Stimulated activated naive B cell treated with anti-CD40 and anti-IgM and Interleukin-4, amounts not matched to agents 10 μg/mL and 1 μg/mL and 100 μg/mL, for 72 hours (primary cell): ENCODE data around the gene IER2.
A peak's percentile ranks its signal among the peaks of the same experiment; 100 is the strongest.
"Not testable (repeated sequence)": the region's sequence is repeated elsewhere in the genome, so short reads cannot be mapped to it uniquely, and the experiment has no call there.

Experiments
- ATAC-seq, 2 donors: fragments of 150-1000 bp; cut with Tn5 transposase; replicated peaks; 2 replicates each; pipeline ENCODE4 v1.10.0; 2021; ENCODE audit warnings: moderate library complexity in 1 of 2
- DNase-seq: peaks from one replicate; pipeline ENCODE4 v3.0.0; 2021
- H3K27ac Mint-ChIP-seq: one replicate; pipeline ENCODE4 v1.8.0; 2022; ENCODE audit warnings: mild to moderate bottlenecking, mixed read lengths
- H3K27me3 Mint-ChIP-seq, 2 donors: one replicate each; pipeline ENCODE4 v1.8.0; 2022; ENCODE audit warnings: mixed read lengths in 2 of 2
- H3K36me3 Mint-ChIP-seq, 2 donors: one replicate each; pipeline ENCODE4 v1.8.0; 2022; ENCODE audit warnings: mixed read lengths in 2 of 2, mild to moderate bottlenecking in 1 of 2
- H3K4me1 Mint-ChIP-seq, 2 donors: one replicate each; pipeline ENCODE4 v1.8.0; 2022; ENCODE audit warnings: mixed read lengths in 2 of 2, mild to moderate bottlenecking in 1 of 2
- H3K4me3 Mint-ChIP-seq, 2 donors: one replicate each; pipeline ENCODE4 v1.8.0; 2022; ENCODE audit warnings: mild to moderate bottlenecking in 2 of 2, mixed read lengths in 2 of 2, moderate library complexity in 1 of 2
- H3K9me3 Mint-ChIP-seq, 2 donors: one replicate each; pipeline ENCODE4 v1.8.0; 2022; ENCODE audit warnings: mixed read lengths in 2 of 2, mild to moderate bottlenecking in 1 of 2

Gene IER2

GRCh38 chr19:13159713-13160112 is 9.5 kb downstream of the IER2 start:
- DNase-seq (no peak), ATAC-seq (no peak)
- Mint-ChIP-seq H3K4me1 (peaks cover 48 to 80% of the 10 kb centered on the region in 2 donors), H3K36me3 (peaks cover 7 to 9% of the 10 kb centered on the region in 2 donors), H3K4me3 (no peak overlapping the region), H3K27me3 (no peaks in the 10 kb centered on the region), H3K9me3 (no peaks in the 10 kb centered on the region), H3K27ac (peak overlapping the region; percentile 82)

DNA sequence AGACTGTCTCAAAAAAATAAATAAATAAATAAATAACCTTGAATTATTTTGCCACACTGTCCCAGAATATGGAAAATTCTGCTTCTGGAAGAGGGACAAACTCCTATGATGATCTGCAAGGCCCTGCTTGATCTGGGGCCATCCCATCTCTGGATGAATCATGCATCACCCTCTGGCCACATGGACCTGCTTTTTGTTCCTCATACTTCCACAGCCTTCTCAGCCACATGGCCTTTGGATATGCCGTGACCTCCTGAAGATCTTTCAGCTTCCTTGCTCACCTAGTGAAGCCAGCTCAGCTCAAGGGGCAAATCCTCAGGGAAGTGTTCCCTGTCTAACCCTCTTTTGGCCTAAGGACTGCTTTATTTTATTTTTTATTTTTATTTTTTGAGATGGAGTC is 10.3 kb downstream of the IER2 start:
- no peaks in the 10 kb centered on the region for H3K9me3 Mint-ChIP-seq
- ATAC-seq (no peak), DNase-seq (no peak)
- H3K36me3 Mint-ChIP-seq: peaks cover 0 to 2% of the 10 kb centered on the region in 2 donors
- no peaks in the 10 kb centered on the region for H3K27me3 Mint-ChIP-seq
- H3K4me3 Mint-ChIP-seq: no peak overlapping the region
- H3K27ac Mint-ChIP-seq: no peak overlapping the region
- peaks cover 49 to 82% of the 10 kb centered on the region in 2 donors for H3K4me1 Mint-ChIP-seq

- Mint-ChIP-seq H3K4me1 (peaks cover 41 to 81% of the 10 kb centered on the region in 2 donors), H3K27me3 (no peaks in the 10 kb centered on the region), H3K9me3 (no peaks in the 10 kb centered on the region), H3K27ac (peak overlapping the region; percentile 87), H3K36me3 (peaks cover 2 to 3% of the 10 kb centered on the region in 2 donors), H3K4me3 (peak overlapping the region; percentile 82 to 85)
- peak; percentile 78 for DNase-seq
- ATAC-seq: peak; percentile 60 to 65
These were observed 12.8 kb downstream of the IER2 start for GRCh38 chr19:13162724-13163608.

DNA sequence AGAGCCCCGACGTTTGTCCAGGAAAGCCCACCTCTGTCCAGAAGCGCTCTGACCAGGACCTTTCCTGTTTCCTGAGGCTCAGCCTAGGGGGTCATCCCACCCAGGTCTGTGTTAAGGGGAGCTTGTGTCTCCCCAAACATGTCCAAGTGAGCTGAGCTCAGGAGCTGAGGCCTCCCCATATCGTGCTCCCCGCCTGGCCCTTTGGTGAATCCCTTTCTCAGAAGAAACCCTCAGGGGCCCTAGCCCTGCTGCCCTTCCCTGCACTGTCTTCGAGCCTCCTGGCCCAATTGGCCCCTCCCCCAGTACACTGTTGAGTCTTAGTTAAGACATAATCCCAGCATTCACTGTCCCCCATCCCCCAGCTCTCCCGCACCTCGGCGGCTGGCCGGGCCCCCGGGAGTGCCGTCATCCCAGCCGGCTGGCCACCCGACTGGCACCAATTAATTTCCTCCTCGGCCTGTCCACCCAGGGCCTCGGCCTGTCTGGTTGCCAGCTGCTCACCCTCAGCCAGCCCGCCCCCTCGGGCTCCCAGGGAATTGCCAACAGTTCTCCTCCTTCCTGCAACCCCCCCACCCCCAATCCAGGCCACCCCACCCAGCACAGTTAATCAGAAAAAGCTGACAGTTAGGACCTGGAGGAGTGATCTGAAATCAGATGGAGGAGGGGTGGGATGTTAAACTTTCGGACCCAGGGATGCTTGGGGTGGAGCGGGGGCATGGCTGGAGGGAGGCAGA is 13.6 kb downstream of the IER2 start:
- ATAC-seq (peak; percentile 33 to 34), DNase-seq (peak; percentile 47)
- peak overlapping the region; percentile 67 to 85 for H3K4me3 Mint-ChIP-seq
- peak overlapping the region; percentile 78 for H3K27ac Mint-ChIP-seq
- H3K4me1 Mint-ChIP-seq: peaks cover 37 to 81% of the 10 kb centered on the region in 2 donors
- no peaks in the 10 kb centered on the region for H3K27me3 Mint-ChIP-seq
- H3K9me3 Mint-ChIP-seq: no peaks in the 10 kb centered on the region
- H3K36me3 Mint-ChIP-seq: peaks cover 2 to 3% of the 10 kb centered on the region in 2 donors

- peaks cover 42 to 89% of the 10 kb centered on the region in 2 donors for H3K4me1 Mint-ChIP-seq
- peak overlapping the region; percentile 67 to 85 for H3K4me3 Mint-ChIP-seq
- peaks cover 2 to 3% of the 10 kb centered on the region in 2 donors for H3K36me3 Mint-ChIP-seq
- H3K27ac Mint-ChIP-seq: peak overlapping the region; percentile 74
- DNase-seq (no peak), ATAC-seq (no peak)
- H3K9me3 Mint-ChIP-seq: no peaks in the 10 kb centered on the region
- no peaks in the 10 kb centered on the region for H3K27me3 Mint-ChIP-seq
These were observed 14.3 kb downstream of the IER2 start for GRCh38 chr19:13164343-13165161.

GRCh38 chr19:13165162-13165997 is 15.2 kb downstream of the IER2 start:
- Mint-ChIP-seq H3K4me1 (peaks cover 43 to 91% of the 10 kb centered on the region in 2 donors), H3K9me3 (no peaks in the 10 kb centered on the region), H3K27ac (peak overlapping the region; percentile 84), H3K36me3 (peaks cover 2 to 3% of the 10 kb centered on the region in 2 donors), H3K4me3 (no peak overlapping the region), H3K27me3 (no peaks in the 10 kb centered on the region)
- ATAC-seq (no peak), DNase-seq (no peak)

GRCh38 chr19:13166151-13166550 is 15.9 kb downstream of the IER2 start:
- H3K36me3 Mint-ChIP-seq, H3K4me3 Mint-ChIP-seq, ATAC-seq, DNase-seq, H3K27me3 Mint-ChIP-seq, H3K9me3 Mint-ChIP-seq: not testable (repeated sequence)
- peak overlapping the region; percentile 84 for H3K27ac Mint-ChIP-seq
- peaks cover 45 to 92% of the 10 kb centered on the region in 2 donors for H3K4me1 Mint-ChIP-seq

DNA sequence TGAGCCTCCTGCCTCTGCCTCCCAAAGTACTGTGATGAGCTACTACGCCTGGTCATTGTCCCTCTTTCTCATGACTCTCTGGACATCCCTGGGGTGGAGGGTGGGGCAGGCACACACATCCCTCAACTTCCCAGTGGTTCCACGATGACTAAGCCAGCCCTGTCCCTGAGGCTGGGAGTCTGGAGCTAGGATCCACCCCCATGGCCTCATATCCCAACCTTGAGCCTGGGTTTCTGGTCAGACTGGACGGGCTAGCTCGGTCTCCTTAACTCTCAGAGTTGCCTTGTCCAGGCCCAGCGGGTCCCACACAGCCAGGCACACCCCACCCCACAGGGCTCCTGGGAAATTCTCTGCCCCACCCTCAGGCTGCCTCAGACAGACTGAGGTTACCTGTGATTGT is 19.6 kb downstream of the IER2 start:
- Mint-ChIP-seq H3K4me1 (peaks cover 45 to 92% of the 10 kb centered on the region in 2 donors), H3K36me3 (peaks cover 7 to 9% of the 10 kb centered on the region in 2 donors), H3K27me3 (no peaks in the 10 kb centered on the region), H3K4me3 (no peak overlapping the region), H3K27ac (peak overlapping the region; percentile 79), H3K9me3 (no peaks in the 10 kb centered on the region)
- ATAC-seq: no peak
- DNase-seq: no peak

DNA sequence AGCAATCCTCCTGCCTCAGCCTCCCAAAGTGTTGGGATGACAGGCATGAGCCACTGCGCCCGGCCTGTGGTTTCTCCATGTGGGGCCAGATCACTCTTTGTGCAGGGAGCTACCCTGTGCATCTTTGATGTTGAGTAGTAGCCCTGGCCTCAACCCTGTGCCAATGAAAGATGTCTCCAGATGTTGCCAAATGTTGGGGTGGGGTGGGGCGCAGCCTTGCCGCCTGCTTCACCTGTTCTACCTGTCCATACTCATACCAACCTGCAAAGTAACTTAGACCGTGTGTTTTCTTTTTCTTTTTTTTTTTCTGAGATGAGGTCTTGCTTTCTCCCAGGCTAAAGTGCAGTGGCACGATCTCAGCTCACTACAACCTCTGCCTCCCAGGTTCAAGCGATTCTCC is 20.9 kb downstream of the IER2 start:
- H3K27me3 Mint-ChIP-seq: no peaks in the 10 kb centered on the region
- H3K36me3 Mint-ChIP-seq: peaks cover 7 to 9% of the 10 kb centered on the region in 2 donors
- H3K4me1 Mint-ChIP-seq: peaks cover 42 to 83% of the 10 kb centered on the region in 2 donors
- no peak overlapping the region for H3K4me3 Mint-ChIP-seq
- ATAC-seq: no peak
- no peaks in the 10 kb centered on the region for H3K9me3 Mint-ChIP-seq
- DNase-seq: no peak
- peak overlapping the region; percentile 75 for H3K27ac Mint-ChIP-seq

DNA sequence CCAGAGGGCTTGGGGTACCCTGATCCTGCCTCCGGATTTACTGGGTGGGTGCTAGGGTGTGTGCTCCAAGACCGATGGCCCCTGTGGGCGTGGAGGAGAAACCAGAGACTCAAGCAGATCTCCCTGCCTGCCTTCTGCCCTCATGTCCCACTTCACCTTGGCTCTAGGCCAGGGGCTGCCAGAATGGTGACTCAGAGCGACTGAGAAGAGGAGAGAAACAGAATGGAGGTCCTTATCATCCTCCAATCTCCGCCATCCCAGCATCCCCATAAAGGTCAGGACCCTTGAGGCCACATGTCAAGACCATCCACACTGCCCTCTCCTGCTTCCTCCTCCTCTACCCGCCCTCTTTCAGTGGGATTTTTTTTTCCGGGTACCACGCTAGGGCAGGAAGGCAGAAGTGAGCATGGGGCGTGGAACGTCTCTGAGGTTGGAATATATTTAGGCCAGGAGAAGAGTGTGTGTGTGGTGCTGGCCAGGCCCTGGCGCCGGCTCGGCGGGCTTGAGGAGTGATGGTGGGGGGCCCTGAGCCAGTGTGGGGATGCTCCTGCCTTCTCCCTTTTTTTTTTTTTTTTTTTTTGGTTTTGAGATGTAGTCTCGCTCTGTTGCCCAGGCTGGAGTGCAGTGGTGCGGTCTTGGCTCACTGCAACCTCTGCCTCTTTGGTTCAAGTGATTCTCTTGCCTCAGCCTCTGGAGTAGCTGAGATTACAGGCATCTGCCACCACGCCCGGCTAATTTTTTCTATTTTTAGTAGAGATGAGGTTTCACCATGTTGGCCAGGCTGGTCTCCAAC is 22.3 kb downstream of the IER2 start:
- ATAC-seq: peak; percentile 36 to 43
- H3K9me3 Mint-ChIP-seq: no peaks in the 10 kb centered on the region
- no peaks in the 10 kb centered on the region for H3K27me3 Mint-ChIP-seq
- peaks cover 35 to 76% of the 10 kb centered on the region in 2 donors for H3K4me1 Mint-ChIP-seq
- peaks cover 7 to 9% of the 10 kb centered on the region in 2 donors for H3K36me3 Mint-ChIP-seq
- H3K4me3 Mint-ChIP-seq: peak overlapping the region; percentile 78 to 83
- peak; percentile 65 for DNase-seq
- H3K27ac Mint-ChIP-seq: peak overlapping the region; percentile 96

- ATAC-seq: peak in 1 of 2 donors; percentile 0
- Mint-ChIP-seq H3K4me1 (peaks cover 33 to 74% of the 10 kb centered on the region in 2 donors), H3K9me3 (no peaks in the 10 kb centered on the region), H3K27me3 (no peaks in the 10 kb centered on the region), H3K36me3 (peaks cover 3 to 7% of the 10 kb centered on the region in 2 donors), H3K4me3 (peak overlapping the region; percentile 78 to 83), H3K27ac (peak overlapping the region; percentile 96)
- no peak for DNase-seq
These were observed 23.0 kb downstream of the IER2 start for GRCh38 chr19:13173139-13173737.

- Mint-ChIP-seq H3K27me3 (no peaks in the 10 kb centered on the region), H3K4me1 (peaks cover 28 to 60% of the 10 kb centered on the region in 2 donors), H3K9me3 (no peaks in the 10 kb centered on the region), H3K36me3 (peaks cover 0 to 3% of the 10 kb centered on the region in 2 donors), H3K4me3 (no peak overlapping the region), H3K27ac (peak overlapping the region; percentile 47)
- DNase-seq (no peak), ATAC-seq (no peak)
These were observed 26.1 kb downstream of the IER2 start for GRCh38 chr19:13176345-13176744.
